SH-SY5Y (cell line): ENCODE data around the gene ROR1.

Source experiments
- GATA2 ChIP-seq: IDR thresholded peaks from 2 replicates; pipeline ENCODE4 v1.6.1; 2011; ENCODE audit warnings: mild to moderate bottlenecking, low read depth, low read length
- GATA3 ChIP-seq: IDR thresholded peaks from 2 replicates; pipeline ENCODE4 v1.6.1; 2011; ENCODE audit warnings: low read depth, mild to moderate bottlenecking, low read length, moderate library complexity

- TF ChIP-seq GATA2, result no peak
- TF ChIP-seq GATA3, result no peak
Measured at GRCh38 chr1:63950023-63950422, 176.2 kb downstream of the ROR1 start.
